SW 1271 (cell line): ENCODE data around the gene INSYN1.

Experiments
- DNase-seq, 2 experiments: peaks; one replicate each; lab custom pipeline; 2025; lab: John Stamatoyannopoulos, UW

INSYN1 gene

GRCh38 chr15:73773428-73773827 is 20.3 kb upstream of the INSYN1 start:
- no peak for DNase-seq

GRCh38 chr15:73771385-73772045 is 18.4 kb upstream of the INSYN1 start:
- DNase-seq = no peak

- DNase-seq = no peak
Observed at GRCh38 chr15:73770050-73770449, 16.9 kb upstream of the INSYN1 start.

GRCh38 chr15:73767806-73768501 is 14.8 kb upstream of the INSYN1 start:
- no peak for DNase-seq

- DNase-seq = no peak
Observed at GRCh38 chr15:73766598-73766997, 13.4 kb upstream of the INSYN1 start.

GRCh38 chr15:73765778-73766177 is 12.6 kb upstream of the INSYN1 start:
- no peak for DNase-seq

- no peak for DNase-seq
Observed at GRCh38 chr15:73763931-73764330, 10.8 kb upstream of the INSYN1 start.

- no peak for DNase-seq
Observed at GRCh38 chr15:73760330-73761329, 7.5 kb upstream of the INSYN1 start.

GRCh38 chr15:73758461-73758860 is 5.3 kb upstream of the INSYN1 start:
- no peak for DNase-seq

GRCh38 chr15:73757571-73757970 is 4.4 kb upstream of the INSYN1 start:
- DNase-seq = no peak

GRCh38 chr15:73756947-73757513 is 3.9 kb upstream of the INSYN1 start:
- DNase-seq = no peak

GRCh38 chr15:73756390-73756789 is 3.2 kb upstream of the INSYN1 start:
- DNase-seq = no peak

- DNase-seq = no peak
Observed at GRCh38 chr15:73755946-73756345, 2.8 kb upstream of the INSYN1 start.

GRCh38 chr15:73755481-73755880 is 2.3 kb upstream of the INSYN1 start:
- no peak for DNase-seq

- no peak for DNase-seq
Observed at GRCh38 chr15:73754461-73754860, 1.3 kb upstream of the INSYN1 start.

GRCh38 chr15:73752806-73753193 is 351 bp downstream of the INSYN1 start:
- DNase-seq = no peak

- no peak for DNase-seq
Observed at GRCh38 chr15:73751899-73752805, 999 bp downstream of the INSYN1 start.

GRCh38 chr15:73751511-73751898 is 1.6 kb downstream of the INSYN1 start:
- no peak for DNase-seq

GRCh38 chr15:73750951-73751350 is 2.2 kb downstream of the INSYN1 start:
- no peak for DNase-seq

- no peak for DNase-seq
Observed at GRCh38 chr15:73750438-73750837, 2.7 kb downstream of the INSYN1 start.

GRCh38 chr15:73749971-73750370 is 3.2 kb downstream of the INSYN1 start:
- no peak for DNase-seq
